HG02610 (cell line): Measurements from ENCODE around the gene HNRNPA0.

Source experiments
- ATAC-seq: cut with Tn5 transposase; IDR thresholded peaks from one replicate; pipeline ENCODE4 v1.9.1; 2021; ENCODE audit warnings: mild to moderate bottlenecking, moderate library complexity; ENCODE audit not compliant: unreplicated experiment

Gene HNRNPA0

GRCh38 chr5:137728048-137728447 is 26.1 kb downstream of the HNRNPA0 start:
- no peak for ATAC-seq

DNA sequence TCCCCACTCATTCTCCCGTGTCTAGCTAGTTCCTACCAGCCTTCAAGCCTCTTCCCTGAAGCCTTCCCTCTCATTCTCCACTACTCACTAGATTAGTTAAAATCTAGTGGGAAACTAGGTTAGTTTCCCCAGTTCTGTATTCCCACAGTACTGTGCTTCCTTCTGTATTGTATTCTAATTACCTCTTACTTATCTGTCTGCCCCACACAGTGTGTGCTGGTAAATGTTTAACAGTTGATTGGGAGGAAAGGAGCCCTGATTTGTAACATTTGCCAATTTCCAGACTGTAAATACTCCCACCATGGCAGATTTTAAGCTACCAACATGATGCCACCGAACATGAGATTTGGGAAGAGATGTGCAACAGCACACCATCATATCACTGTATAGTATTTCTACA is 26.5 kb downstream of the HNRNPA0 start:
- no peak for ATAC-seq

GRCh38 chr5:137724251-137724650 is 29.9 kb downstream of the HNRNPA0 start:
- no peak for ATAC-seq

GRCh38 chr5:137718611-137719010 is 35.6 kb downstream of the HNRNPA0 start:
- no peak for ATAC-seq

DNA sequence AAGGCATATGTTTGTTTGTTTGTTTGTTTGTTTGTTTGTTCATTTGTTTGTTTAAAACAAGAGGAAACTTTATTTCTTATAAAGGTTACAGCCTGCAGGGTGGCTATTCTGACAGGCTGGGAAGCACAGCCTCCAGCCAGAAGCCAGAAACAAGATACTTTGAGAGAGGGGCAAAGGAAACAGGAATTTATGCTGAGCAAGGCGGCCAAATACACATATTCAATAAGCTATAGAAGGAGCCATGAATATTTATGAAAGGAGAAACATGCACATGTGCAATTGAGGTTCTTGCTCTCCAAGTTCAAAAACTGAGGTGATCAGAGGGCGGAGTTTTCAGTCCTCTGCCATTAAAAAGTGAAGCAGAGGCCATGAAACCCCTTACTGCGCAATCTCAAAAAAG is 37.8 kb downstream of the HNRNPA0 start:
- ATAC-seq = no peak

DNA sequence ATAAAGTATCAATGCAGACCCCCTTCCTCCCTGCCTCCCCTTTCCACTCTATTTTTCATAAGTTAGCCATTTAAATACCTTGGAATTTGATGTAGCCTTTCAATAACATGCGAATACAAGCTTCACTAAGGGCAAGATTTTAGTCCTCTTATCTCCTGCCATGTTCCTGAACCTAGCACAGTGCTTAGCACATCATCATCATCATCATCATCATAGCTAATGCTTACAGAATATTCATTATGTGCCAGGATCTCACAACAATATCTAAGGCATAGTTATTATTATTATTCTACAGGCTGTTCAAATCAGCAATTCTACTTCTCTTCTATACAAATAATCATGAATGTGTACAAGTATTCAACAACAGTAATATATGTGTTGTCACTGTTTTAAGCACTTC is 38.7 kb downstream of the HNRNPA0 start:
- ATAC-seq = no peak

DNA sequence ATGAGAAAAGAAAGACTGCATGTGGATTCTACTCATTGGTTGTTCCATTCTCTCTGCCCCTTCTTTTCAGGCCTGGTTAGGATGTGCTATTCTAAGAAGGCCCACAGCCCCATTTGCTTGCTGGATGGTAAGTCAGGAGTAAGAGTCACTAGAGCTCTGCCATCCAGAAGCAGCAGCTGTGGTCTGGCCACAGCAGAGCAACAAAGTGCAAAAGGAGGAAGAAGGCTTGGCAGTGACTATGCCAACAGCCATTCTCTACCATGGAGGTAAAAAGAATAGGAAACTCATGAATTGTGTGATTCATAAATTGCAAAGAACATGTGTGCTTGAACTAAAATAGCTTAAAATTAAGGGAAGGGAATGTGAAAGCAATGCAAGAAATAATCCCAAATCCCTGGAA is 39.2 kb downstream of the HNRNPA0 start:
- no peak for ATAC-seq

DNA sequence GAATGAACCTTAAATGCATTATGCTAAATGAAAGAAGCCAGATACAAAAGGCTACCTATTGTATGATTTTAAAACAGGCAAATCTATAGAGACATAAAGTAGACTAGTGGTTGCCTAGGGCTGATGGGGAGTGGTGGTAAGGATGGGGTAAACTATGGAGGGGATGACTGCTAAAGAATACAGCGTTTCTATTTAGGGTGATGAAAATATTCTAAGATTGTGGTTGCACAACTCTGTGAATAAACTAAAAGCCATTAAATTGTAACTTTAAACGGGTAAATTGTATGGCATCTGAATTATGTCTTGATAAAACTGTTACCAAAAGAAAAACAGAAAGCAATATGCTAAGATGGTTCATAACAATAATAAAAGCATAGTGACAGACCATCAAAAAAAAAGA is 39.7 kb downstream of the HNRNPA0 start:
- no peak for ATAC-seq

DNA sequence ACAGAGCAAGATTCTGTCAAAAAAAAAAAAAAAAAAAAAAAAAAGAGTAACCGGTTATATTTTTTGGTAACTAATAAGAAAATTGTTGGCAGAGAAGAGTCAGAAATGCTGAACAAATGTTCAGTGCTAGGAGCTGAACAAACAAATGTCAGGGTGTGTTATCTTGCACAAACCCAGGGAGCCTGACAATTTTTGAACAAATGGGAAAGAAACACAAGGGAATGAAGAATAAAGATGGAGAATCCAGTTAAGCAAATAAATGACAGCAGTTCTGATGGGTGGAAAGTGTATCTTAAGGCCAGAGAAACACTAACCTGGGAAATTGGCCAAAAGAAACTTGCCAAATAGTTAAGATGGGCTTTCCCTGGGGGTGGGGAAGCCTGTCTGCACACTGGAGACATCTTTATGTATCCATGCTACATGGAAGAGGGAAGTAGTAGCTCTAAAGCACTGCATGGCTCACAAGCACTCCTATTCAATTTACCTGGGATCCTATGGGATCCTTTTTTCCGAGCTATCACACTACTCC is 42.0 kb downstream of the HNRNPA0 start:
- no peak for ATAC-seq

DNA sequence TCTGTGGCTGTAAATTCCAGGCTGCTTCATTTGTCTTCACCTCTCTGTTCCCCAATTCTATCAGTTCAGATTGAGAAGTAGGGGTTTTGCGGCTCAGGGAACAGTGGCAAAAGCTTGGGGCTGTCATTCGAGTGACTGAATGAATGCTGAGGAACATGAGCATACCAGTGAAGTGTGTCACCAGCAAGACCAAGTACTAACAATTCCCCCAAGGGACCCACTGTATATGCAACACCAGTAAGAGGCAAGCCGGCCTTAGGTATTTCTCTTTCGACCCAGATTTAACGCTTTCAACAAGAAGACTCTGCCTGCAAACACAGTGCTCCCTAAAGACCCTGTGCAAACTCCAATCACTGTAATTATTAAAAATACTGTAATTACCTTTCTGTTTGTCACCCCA is 44.1 kb downstream of the HNRNPA0 start:
- ATAC-seq = no peak

DNA sequence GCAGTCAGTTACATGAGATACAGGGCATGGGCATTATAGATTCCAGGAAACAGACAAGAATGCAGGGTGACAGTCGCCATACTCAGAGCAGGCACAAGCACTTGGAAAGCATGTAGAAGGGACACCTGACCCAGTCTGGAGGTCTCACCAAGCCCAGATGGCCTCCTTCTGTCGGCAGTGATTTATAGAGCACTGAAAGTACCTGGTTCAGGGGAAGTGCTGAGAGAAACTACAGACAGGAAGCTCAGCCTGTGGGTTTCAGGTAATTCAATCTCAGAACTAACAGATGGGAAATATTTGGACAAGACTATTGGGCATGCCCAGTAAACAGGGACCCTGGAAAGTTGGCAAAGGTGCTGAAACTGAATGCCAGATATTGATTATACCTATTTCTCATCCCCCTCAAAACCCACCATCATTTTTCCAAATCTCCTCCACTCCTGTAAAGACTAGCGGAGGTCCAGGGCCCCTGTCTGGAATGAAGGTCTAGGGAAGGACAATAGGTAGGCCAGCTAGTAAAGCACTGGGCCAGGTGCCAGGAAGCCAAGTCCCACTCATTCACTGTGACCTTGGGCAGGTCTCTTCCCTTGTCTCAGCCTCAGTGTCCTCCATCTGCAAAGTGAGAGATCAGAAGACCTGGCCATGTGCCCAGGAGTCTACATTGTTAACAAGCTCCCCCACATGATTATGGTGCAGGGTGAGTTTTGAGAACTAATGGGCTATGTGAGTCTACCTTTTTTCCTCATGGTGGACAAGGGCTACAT is 45.2 kb downstream of the HNRNPA0 start:
- no peak for ATAC-seq

GRCh38 chr5:137708062-137708461 is 46.1 kb downstream of the HNRNPA0 start:
- ATAC-seq = no peak

DNA sequence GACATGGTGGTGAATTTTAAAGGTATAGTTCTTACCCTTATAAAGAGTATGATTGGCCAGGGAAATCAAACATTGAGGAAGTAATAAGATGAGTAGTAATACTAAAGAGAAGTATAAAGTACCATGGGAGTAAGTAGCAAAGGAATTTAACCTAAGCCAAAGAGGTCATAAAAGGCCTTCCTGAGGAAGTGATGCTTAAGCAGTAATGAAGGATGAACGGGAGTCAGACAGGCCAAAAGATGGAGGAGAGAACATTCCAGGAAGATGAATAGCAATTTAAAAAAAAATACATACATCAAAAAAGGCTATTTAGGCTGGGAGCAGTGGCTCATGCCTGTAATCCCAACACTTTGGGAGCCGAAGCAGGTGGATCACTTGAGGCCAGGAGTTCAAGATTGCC is 47.3 kb downstream of the HNRNPA0 start:
- no peak for ATAC-seq

- no peak for ATAC-seq
These were observed 49.1 kb downstream of the HNRNPA0 start for GRCh38 chr5:137705106-137705505.

DNA sequence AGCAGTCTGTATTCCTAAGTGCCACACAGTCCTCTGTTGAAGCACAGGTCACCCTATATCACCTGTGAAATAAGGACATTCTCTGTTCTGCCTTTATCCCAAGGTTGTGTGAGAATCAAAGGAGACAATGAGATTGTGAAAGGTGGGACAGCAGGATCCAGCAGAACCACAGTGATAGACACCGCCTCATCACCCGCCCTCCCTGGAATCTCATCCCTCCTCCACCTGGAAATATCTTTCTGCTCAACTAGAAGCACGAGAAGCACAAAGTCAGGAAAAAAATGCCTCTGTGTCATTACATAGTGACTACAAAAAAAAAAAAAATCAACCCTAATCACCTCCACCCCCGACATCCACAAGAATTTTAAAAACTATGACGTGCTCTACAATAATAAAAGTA is 50.6 kb downstream of the HNRNPA0 start:
- ATAC-seq = no peak

- no peak for ATAC-seq
These were observed 53.9 kb downstream of the HNRNPA0 start for GRCh38 chr5:137700282-137700680.

DNA sequence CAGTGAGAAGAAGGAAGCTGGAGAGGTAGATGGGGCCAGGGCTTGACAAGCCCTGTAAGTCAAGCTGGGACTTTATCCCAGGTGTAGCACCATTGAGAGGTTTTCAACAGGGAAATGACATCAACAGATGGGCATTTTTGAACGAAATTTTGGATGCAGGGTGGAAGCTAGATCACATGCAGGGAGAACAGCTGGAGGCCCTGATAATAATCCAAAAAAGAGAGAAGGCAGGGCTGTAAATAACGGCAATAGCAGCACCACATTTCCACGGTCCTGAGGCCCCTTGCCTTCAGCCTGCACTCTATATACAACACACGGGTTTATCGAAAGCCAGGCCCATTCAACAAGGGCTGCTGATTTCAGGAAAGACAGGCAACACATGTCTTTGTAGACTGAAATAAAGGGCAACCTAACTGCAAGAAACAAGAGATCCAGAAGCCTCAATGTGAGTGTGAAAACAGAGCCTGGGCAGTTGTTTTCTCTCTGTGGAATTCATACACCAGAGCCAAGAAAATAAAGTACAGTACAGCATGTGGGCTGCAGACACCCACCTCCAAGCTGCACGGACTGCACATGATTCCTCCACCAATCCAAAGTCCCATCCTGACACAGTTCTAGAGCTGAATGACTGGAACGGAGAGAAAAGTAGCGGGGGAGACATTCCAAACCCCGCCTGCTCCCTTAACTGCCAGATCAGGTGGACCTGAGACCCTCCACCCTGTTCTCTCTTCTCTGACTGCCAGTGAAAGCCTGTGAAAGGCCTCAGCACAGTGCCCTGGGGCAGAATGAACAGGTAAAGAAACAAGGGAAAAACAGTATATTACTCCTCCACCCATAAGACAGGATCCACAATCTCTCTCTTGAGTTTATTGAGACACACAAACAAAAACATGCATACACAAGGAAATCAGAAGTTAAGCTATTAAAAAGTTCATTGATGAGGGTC is 54.6 kb downstream of the HNRNPA0 start:
- no peak for ATAC-seq

DNA sequence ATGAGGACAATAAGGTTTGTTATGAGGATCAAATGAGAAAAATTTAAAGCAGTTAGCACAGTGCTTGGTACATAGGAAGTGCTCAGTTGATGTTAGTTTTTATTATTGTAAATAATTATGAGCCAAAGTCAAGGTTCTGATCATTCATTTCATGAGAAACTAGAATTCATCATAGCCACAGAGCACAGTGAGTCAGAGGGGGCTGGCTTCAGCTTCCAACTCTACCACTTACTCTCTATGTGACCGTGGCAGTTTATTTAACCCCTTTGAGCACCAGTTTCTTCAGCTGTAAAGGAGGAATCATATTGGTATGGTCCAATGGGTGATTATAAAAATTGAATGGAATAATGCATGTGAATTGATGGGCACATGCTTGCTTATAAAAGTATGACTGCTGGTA is 57.7 kb downstream of the HNRNPA0 start:
- ATAC-seq = no peak

DNA sequence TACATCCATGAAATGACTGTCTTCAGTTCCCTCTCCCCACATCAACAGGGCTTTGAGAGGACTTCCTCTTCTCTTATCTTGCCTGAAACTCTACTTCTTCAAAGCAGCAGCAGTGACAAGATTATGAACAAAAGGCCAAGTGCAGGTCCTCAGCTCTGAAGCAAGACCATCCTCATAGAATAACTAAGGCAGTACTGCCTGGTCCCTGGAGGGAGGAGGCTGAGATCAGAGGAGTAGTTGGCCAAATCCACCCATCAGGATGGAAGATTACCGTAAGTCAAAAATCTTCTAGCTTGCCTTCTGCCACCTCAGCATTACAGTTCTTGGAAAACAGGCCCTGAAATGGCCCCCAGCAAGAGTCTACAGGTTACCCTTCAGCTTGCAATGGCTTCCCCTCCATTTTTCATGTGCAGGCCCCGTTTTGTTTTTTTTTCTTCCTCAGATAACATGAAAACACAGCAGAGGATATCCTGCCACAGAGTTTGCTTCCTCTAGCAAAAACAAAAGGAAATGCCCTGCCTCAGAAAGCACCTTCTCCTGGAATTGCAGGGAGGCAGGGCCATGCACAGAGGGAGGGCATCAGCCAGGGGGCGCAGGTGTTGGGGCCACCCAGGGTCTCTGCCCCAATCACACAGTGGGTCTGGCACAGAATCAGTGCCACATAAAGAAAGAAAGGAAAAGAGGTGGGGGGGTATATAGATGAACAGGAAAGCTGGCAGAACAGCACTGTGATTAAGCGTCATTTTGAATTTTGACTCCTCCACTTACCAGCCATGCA is 58.3 kb downstream of the HNRNPA0 start:
- no peak for ATAC-seq
